Measurements from ENCODE around the gene MAPK8IP2. TPM values are rescaled to one million over a fixed set of nuclear protein-coding genes. Genes with fewer than 3 reads are reported as not detected.
"Not testable (repeated sequence)": the region's sequence is repeated elsewhere in the genome, so short reads cannot be mapped to it uniquely, and the experiment has no call there.

The MAPK8IP2 gene
- polyA plus RNA-seq, 1 donor: 0.70 TPM

DNA sequence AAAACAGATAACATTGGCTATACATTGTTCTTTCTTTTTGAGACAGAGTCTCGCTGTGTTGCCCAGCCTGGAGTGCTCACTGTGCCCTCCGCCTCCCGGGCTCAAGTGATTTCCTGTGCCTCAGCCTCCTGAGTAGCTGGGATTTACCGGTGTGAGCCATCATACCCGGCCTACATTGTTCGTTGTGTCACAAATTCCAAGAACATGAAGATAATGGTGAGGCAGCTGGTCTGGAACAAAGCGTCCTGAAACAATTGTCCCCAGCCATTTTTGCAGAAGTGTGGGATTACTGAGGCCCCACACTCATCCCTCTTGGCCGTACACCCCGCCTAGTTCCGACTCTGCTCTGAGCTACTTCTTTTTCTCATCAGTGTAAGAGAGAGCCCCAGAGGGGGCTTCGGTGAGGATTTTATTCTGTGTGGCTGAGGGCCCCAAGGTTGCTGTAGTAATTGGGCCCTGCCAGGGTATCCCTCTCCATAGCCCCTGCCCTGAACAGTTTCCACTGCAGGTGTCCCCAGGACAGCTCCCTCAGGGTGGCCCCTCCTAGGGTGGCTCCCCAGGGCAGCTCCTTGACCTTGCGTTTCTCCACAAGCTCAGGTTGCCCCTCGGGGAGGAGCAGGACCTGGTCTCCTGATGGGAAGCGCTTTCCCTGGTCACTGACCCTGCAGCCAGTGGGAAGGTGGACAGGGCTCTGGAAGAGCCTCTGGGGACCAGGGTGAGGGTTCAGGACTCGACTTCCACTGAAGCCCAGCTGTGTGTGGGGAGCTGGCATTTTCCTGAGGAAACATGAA lies 40.5 kb downstream of the MAPK8IP2 start:
- no peak for DNase-seq

DNA sequence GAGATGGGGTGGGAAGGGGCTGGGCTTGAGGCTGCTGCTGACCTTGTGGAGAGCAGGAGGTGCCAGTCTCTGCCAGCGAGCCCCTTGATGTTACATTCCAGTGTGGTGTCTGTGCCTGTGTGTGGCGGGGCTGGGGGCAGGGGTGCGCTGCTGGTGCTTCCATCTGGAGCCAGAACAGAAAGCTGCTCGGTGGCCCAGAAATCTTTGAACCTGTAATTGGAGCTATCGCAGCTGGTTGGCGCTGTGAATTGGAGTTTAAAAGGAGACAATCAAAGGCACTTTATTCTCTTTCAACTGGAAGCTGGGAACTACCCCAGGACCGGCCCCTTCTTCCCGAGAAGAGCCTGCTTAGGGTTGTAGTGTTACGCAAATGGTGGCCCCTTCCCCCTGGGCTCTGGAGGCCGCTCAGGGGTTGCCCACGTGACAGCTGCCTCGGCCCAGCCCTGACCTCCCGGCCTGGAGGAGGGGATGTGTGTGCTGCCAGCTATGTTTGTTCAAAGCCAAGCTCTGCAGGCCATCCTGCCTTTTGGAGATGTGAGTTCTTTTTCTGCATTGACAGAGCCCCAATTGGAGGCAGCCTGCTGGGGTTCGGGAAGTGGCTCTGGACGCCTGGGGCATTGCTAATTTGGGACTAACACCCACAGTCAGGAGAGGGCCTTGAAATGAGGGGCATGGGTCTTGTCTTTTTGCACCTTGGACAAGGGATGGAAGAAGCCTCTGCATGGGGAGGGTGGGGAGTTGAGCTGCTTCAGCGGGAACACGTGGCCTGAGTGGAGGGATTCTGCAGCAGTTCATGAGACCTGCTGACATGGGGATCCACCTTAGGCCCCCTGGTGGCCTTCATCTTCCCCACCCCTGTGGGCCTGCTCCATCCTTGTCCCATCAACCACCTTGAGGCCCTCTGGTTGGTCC lies 41.4 kb downstream of the MAPK8IP2 start:
- no peak for DNase-seq

DNA sequence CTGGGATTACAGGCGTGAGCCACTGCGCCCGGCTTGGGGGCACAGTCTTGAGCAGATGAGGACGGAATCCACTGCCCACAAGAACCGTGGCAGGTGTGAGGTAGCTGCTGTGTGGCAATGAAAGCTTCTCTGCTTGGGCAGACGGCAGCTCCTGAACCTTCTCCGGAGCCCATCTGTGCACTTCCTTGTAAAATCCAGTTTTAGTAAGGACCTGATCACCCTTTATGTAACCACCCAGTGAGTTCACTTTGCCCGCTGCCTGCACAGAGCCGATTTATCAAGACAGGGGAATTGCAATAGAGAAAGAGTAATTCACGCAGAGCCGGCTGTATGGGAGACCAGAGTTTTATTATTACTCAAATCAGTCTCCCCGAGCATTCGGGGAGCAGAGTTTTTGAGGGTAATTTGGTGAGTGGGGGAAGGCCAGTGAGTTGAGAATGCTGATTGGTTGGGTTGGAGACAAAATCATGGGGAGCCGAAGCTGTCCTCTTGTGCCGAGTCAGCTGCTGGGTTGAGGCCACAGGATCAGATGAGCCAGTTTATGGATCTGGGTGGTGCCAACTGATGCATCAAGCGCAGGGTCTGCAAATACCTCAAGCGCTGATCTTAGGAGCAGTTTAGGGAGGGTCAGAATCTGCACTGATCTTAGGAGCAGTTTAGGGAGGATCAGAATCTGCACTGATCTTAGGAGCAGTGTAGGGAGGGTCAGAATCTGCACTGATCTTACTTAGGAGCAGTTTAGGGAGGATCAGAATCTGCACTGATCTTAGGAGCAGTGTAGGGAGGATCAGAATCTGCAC lies 42.6 kb downstream of the MAPK8IP2 start:
- DNase-seq: not testable (repeated sequence)

DNA sequence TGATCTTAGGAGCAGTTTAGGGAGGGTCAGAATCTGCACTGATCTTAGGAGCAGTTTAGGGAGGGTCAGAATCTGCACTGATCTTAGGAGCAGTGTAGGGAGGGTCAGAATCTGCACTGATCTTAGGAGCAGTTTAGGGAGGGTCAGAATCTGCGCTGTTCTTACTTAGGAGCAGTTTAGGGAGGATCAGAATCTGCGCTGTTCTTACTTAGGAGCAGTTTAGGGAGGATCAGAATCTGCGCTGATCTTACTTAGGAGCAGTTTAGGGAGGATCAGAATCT lies 43.2 kb downstream of the MAPK8IP2 start:
- DNase-seq: not testable (repeated sequence)

DNA sequence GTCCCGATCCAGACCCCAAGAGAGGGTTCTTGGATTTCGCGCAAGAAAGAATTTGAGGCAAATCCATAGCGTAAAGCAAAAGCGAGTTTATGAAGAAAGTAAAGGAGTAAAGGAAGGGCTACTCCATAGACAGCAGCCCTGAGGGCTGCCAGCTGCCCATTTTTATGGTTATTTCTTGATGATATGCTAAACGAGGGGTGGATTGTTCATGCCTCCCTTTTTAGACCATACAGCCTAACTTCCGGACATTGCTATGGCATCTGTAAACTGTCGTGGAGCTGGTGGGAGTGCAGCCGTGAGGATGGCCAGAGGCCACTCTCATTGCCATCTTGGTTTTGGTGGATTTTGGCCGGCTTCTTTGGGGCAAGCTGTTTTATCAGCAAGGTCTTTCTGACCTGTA lies 52.7 kb downstream of the MAPK8IP2 start:
- no peak for DNase-seq

DNA sequence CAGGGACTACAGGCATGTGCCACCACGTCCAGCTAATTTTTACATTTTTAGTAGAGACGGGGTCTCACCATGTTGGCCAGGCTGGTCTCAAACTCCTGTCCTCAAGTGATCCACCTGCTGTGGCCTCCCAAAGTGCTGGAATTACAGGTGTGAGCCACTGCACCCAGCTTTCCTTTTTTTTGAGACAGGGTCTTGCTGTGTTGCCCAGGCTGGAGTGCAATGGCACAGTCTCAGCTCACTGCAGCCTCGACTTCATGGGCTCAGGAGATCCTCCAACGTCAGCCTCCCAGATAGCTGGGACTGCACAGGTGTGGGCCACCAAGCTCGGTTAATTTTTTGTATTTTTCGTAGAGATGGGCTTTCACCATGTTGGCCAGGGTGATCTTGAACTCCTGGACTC lies 54.1 kb downstream of the MAPK8IP2 start:
- not testable (repeated sequence) for DNase-seq

DNA sequence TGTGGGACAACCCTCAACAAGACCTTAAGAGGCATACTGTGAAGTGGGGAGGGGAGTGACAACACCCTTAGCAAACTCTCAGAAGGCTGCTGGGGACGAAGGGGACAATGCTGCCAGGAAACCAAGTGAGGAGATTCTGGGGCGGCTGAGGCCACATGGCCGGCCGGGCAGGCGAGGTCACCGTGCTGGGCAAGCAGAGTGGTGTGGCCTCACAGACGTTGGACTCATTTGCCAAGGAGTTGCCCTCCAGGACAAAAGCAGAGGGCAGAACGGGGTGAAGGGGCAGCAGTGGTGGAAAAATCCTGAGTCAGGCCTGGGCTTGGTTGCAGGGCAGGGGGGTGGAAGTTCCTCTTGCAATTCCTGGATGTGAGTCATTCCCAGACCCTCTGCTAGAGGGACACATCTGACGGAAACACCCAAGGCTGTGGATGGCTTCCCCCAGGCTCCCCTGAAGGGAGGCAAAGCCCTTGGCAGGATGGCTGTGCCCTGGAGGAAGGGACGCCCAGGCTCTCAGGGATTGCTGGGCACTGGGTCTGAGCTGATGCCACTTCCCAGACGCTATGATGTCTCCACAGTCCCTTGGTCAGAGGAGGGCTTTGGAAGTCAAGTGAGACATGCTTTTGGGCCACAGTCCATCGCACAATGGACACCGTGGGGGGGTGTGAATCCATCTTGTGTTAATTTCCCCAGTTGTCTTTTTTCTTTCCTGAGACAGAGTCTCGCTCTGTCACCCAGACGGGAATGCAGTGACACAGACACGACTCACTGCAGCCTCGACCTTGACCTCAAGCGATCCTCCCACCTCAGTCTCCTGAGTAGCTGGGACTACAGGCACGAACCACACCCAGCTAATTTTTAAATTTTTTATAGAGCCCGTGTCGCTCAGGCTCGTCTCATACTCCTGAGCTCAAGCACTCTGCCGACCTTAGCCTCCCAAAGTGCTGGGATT lies 55.8 kb downstream of the MAPK8IP2 start:
- DNase-seq: no peak

DNA sequence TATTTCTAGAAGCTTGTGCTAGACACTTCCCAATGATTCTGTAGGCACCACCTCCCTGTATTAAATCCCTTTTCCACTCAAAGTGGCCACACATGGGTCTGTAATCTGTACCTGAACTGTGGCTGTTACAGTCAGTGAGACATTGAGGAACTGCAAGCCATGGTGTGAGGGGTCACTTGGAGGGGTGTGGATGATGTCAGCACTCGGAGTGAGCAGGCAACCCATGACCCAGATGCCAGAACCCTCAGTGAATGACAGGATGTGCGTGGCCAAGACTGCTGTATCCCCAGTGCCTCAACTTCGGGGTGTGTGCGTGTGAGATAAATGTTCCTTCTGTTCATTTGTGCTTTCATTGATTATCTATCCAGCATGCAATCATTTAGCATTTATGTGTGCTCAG lies 57.3 kb downstream of the MAPK8IP2 start:
- no peak for DNase-seq

DNA sequence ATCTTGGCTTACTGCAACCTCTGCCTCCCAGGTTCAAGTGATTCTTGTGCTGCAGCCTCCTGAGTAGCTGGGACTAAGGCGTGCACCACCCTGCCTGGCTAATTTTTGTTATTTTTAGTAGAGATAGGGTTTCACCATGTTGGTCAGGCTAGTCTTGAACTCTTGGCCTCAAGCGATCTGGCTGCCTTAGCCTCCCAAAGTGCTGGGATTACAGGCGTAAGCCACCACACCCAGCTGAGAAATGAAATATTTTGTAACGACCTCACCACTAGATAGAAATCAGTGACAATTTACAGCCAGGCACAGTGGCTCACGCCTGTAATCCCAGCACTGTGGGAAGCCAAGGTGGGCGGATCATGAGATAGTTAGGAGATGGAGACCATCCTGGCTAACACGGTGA lies 59.1 kb downstream of the MAPK8IP2 start:
- DNase-seq: not testable (repeated sequence)

DNA sequence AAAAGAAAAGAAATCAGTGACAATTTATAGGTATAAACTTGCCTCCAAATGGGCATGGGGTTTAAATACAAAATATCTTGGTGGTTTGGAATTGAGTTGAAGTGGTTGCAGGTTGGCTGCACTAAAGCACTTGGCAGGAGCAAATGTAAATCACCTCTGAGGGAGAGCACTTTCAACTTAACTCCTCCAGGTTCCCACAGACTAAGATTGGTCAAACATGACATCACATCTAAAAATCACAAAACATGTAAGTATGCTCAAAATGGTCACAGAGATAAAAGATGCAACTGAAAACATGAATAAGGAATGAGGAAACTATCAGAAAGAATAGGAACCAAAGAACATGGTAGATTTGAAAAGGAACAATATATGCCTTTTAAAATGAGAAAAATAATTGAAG lies 59.7 kb downstream of the MAPK8IP2 start:
- DNase-seq: no peak

Other genes with a start within 250 kb of the MAPK8IP2 start
- gene SBF1, start 125.8 kb upstream of the MAPK8IP2 start, polyA plus RNA-seq (ENCODE audit: insufficient read length): 53.0 TPM
- gene ADM2, start 119.2 kb upstream of the MAPK8IP2 start, polyA plus RNA-seq (ENCODE audit: insufficient read length): 0.26 TPM
- not detected for gene MIOX, start 113.9 kb upstream of the MAPK8IP2 start, polyA plus RNA-seq (ENCODE audit: insufficient read length)
- 42.2 TPM for gene LMF2, start 93.1 kb upstream of the MAPK8IP2 start, polyA plus RNA-seq (ENCODE audit: insufficient read length)
- 36.3 TPM for gene NCAPH2, start 92.6 kb upstream of the MAPK8IP2 start, polyA plus RNA-seq (ENCODE audit: insufficient read length)
- gene SCO2, start 75.2 kb upstream of the MAPK8IP2 start, polyA plus RNA-seq (ENCODE audit: insufficient read length): 6.1 TPM
- gene TYMP, start 70.8 kb upstream of the MAPK8IP2 start, polyA plus RNA-seq (ENCODE audit: insufficient read length): 6.7 TPM
- gene KLHDC7B, start 54.9 kb upstream of the MAPK8IP2 start, polyA plus RNA-seq (ENCODE audit: insufficient read length): not detected
- gene SYCE3, start 37.9 kb upstream of the MAPK8IP2 start, polyA plus RNA-seq (ENCODE audit: insufficient read length): not detected
- gene CPT1B, start 22.4 kb upstream of the MAPK8IP2 start, polyA plus RNA-seq (ENCODE audit: insufficient read length): 52.6 TPM
- 52.7 TPM for gene CHKB, start 17.9 kb upstream of the MAPK8IP2 start, polyA plus RNA-seq (ENCODE audit: insufficient read length)
- gene ARSA, start 27.4 kb downstream of the MAPK8IP2 start, polyA plus RNA-seq (ENCODE audit: insufficient read length): 18.1 TPM
- gene SHANK3, start 72.0 kb downstream of the MAPK8IP2 start, polyA plus RNA-seq (ENCODE audit: insufficient read length): 22.7 TPM
- 0.45 TPM for gene ACR, start 137.4 kb downstream of the MAPK8IP2 start, polyA plus RNA-seq (ENCODE audit: insufficient read length)
- 22.3 TPM for gene RABL2B, start 182.8 kb downstream of the MAPK8IP2 start, polyA plus RNA-seq (ENCODE audit: insufficient read length)

Measured in hindlimb muscle (tissue), 1 donor.